Stimulated activated CD8-positive, alpha-beta memory T cell treated with anti-CD3 and anti-CD28 coated beads, Interleukin-12 subunit alpha, Interleukin-12 subunit beta, amount 100 ng/mL, for 4 hours (primary cell): ENCODE results near the gene DBNDD2.

ENCODE experiments used
- DNase-seq: peaks from one replicate; pipeline ENCODE4 v3.0.0-alpha.2; 2020; ENCODE audit warnings: low read depth

The DBNDD2 gene

GRCh38 chr20:45415822-45416637 is 7.9 kb downstream of the DBNDD2 start, which contains the start of gene PIGT:
TSS of gene PIGT (plus strand) at chr20:45416141. CDS start at chr20:45416157, 16 bp downstream.
- DNase-seq = peak; percentile 81

- DNase-seq = no peak
Measured at GRCh38 chr20:45416917-45417316, 8.8 kb downstream of the DBNDD2 start.

GRCh38 chr20:45419188-45420091 is 11.4 kb downstream of the DBNDD2 start:
- DNase-seq = no peak

GRCh38 chr20:45420125-45420524 is 12.0 kb downstream of the DBNDD2 start:
- DNase-seq = no peak

- no peak for DNase-seq
Measured at GRCh38 chr20:45423700-45424099, 15.6 kb downstream of the DBNDD2 start.

GRCh38 chr20:45425561-45425960 is 17.5 kb downstream of the DBNDD2 start:
- DNase-seq = no peak

- no peak for DNase-seq
Measured at GRCh38 chr20:45426320-45427016, 18.4 kb downstream of the DBNDD2 start.

GRCh38 chr20:45427236-45428149 is 19.4 kb downstream of the DBNDD2 start:
- no peak for DNase-seq

GRCh38 chr20:45429618-45430017 is 21.5 kb downstream of the DBNDD2 start:
- DNase-seq = no peak

GRCh38 chr20:45432294-45432693 is 24.2 kb downstream of the DBNDD2 start:
- DNase-seq = no peak

GRCh38 chr20:45433316-45433715 is 25.2 kb downstream of the DBNDD2 start:
- DNase-seq = no peak

- DNase-seq = no peak
Measured at GRCh38 chr20:45433976-45434375, 25.9 kb downstream of the DBNDD2 start.

- peak; percentile 78 for DNase-seq
Measured at GRCh38 chr20:45436732-45437485, 28.8 kb downstream of the DBNDD2 start.

- DNase-seq = no peak
Measured at GRCh38 chr20:45440424-45440823, 32.3 kb downstream of the DBNDD2 start.

GRCh38 chr20:45440891-45441685 is 33.0 kb downstream of the DBNDD2 start:
- no peak for DNase-seq

GRCh38 chr20:45441746-45442145 is 33.7 kb downstream of the DBNDD2 start:
- DNase-seq = no peak

GRCh38 chr20:45444050-45444449 is 36.0 kb downstream of the DBNDD2 start:
- no peak for DNase-seq

GRCh38 chr20:45445805-45446562 is 37.9 kb downstream of the DBNDD2 start:
- no peak for DNase-seq

- no peak for DNase-seq
Measured at GRCh38 chr20:45448270-45448669, 40.2 kb downstream of the DBNDD2 start.
